Stimulated activated CD8-positive, alpha-beta memory T cell treated with anti-CD3 and anti-CD28 coated beads, Interleukin-15, amount 100 ng/mL, for 1 hour (primary cell): ENCODE results near the gene MITF.
"Not testable (repeated sequence)": the region's sequence is repeated elsewhere in the genome, so short reads cannot be mapped to it uniquely, and the experiment has no call there.

Source experiments
- DNase-seq: peaks from one replicate; pipeline ENCODE4 v3.0.0-alpha.2; 2020; ENCODE audit warnings: low read depth

MITF gene

DNA sequence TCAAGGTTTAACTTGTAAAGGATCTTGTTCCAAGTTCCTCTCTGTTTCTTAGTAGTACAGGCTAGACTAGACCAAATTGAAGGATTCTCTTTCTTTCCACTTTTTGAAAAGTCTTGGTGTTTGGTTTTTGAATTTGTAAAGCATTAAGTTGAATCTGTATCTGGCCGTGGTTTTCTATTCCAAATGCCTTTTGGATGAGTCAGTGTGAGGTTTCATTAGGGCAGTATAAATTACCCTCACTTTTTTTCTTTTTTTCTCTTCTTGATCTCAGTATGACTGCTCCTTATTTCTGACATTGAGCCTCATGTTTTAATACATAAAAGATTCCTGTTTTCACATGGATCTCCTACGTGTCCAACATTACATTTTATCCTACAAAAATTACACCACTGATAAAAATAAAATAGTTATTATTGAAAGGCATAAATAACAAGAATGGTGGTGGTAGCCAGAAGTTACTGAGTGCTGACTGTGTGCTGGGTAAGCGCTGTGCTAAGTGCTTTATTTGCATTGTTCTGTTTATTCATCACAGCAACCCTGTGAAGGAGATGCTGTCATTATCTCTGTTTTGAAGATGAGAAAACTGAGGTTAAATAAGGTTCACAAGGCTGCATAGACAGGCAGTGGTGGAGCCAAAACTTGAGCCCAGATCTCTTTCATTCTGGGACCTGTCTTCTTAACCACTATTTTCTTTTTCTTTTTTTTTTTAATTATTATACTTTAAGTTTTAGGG, 48.3 kb downstream of the MITF start:
- no peak for DNase-seq

DNA sequence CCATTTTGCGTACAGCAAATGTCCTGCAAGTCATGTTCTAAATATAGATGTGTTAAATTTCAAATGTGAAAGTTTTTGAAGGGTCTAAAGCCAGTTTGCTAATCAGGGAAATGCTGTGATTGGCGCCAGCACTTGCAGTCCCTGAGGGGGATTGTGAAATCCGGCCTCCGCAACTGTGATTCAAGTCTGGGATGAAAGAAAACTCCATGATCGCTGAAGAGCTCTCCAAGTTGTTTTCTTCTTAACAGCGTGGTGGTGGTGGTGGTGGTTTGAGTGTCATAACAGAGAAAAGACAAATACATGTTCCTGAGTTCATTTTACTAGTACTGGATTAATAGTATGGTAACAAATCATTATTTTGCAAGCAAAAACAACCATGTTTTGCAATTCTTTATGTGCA, 51.8 kb downstream of the MITF start:
- no peak for DNase-seq

DNA sequence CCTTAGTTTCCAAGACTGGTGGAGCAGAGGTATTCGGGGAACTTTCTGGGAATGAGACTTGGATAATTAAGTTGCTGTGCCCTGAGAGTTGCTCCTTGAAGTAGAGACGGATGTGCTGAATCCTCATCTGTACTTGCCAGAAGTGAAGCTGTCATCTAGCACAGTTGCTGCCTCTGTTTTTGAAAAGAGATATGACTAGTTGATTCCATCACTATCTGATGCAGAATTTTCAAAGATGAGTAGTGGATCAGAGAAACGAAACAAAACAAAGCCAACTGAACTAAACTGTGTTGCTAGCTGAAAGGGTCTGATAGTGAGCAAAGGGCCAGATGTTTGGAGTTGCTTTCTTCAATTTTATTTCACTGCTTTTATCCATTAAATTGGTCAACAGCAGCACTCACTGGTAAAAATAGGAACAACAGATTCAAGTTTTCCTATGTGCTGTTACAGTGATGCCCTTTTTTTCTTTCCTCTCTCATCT, 52.7 kb downstream of the MITF start:
- DNase-seq, result no peak

DNA sequence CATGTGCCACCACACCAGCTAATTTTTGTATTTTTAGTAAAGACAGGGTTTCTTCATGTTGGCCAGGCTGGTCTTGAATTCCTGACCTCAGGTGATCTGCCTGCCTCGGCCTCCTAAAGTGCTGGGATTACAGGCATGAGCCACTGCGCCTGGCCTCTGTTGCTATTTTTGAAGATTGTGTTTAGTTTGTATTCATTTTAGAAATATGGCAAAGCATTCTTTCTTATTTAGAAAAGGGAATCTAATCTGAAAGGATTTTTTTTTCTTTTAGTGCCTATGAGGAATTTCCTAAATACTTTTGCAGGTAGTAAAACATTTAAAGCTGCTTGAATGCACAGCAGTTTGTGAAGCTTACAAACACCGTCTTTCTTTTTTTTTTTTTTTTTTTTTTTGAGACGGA, 56.9 kb downstream of the MITF start:
- not testable (repeated sequence) for DNase-seq

DNA sequence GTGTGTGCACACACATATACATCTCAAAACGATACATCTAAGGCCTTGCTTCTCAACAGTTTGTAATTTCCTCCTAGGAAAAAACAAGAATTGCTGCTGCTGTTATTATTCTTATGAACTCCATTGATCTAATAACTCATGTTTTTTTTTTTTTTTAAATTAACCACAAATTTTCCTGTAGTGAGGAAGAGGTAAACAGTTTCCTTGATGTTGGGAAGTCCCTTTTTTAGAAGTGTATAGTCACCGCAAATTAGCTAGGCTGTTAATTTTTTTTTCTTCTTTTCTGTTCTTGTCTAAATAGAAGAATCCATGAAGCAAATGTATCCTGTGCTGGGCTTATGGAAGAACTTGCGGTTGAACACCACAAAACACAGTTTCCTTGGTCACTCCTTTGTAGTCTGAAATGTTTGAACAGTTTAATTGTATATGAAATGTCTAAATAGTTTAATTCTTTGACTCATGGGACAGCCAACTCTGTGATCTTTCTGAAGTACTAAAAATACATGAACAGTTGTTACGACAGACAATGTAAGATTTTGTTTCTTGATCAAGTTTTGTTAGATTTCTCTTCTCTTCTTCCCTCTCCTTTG, 64.5 kb downstream of the MITF start:
- no peak for DNase-seq

DNA sequence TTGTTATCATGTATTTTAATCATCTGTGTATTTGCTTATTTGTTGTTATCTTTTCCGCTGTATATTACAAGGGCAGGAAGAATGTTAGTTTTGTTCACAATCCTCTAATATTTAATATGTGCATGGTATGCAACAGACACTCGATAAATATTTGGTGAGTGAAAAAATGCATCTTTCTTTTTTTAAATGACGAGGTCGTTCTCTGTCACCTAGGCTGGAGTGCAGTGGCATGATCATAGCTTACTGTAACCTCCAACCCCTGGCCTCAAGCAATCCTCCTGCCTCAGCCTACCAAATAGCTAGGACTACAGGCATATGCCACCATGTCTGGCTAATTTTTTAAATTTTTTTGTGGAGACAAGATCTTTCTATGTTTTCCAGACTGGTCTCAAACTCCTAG, 66.2 kb downstream of the MITF start:
- DNase-seq, result no peak

DNA sequence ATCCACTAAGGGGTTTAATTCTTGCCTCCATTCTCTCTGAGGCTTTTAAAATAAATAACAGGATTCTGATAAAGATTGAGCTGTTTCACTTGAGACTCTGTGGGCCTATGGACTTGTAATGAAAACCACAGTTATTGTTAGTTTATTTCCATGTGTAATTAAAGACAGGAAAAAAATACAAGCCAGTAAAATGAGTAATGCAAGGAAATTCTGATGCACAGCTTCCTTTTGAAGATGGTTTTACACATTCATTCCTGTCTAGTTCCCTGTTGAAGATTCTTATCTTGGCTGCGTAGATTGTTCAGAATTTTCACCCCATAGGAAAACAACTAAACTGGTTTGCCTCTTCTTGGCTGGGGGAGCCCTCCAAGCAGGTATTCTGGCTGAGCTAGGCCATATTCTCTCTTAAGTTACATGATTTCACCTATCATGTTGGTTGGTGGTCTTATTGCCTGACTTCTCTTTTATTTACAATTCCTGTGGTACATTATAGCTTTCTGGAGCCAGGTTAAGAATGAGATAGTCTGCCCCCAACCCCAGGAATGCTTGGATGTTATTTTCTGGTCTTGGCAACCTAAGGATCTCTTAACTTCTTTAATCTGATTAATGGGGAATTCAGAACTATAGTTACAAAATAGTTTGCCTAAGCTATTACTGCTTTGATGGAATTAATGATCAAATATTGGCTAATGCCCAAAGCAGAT, 67.6 kb downstream of the MITF start:
- DNase-seq, result no peak

DNA sequence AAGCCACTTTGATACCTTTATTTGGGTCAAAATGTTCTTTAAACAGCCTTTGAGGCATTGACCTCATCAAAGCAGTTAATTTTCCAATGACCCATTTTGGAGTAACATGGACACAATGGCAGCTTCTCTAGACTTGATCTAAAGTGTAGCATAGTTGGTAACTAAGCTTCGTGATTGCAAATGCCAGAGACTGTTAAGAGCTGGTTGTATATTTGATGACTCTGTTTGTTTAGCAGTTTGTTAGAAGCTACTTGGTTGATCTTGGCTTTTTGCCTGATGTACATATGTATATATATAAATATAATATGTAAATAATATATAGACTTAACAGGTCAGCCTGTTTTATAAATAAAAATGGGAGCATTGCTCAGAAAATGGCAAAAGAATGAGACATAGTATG, 68.4 kb downstream of the MITF start:
- DNase-seq, result no peak

DNA sequence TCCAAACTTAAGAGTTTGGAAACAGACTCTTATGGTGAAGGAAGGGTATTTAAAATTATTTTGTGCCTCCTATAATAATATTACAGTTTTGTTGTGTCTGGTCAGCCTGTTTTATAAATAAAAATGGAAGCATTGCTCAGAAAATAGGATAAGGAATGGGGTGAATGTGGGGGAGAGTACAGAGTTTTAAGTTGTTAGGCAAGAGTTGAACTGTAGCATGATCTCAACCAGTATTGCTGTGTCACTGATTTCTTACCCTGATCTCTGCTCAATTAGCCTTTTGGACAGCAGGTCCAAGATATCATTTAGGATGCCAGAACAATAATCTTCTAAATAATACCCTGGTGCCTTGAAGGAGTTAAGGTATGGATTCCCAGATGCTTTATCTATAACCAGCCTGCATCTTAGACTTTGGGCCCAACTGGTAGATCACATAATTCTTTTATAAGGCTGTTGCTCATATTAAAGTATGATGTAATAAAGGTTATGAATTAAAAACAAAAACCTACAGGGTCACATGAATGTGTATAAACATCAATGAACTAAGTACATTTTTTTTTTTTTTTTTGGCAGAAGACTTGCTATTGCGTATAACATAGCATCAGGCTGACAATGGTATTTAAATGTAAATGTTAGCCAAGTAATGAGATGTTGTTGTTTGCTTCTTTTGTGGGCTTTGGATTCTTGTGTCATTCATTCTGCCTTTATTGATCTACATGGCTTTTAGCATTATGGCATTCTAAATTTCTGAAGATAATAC, 70.0 kb downstream of the MITF start:
- DNase-seq, result no peak

DNA sequence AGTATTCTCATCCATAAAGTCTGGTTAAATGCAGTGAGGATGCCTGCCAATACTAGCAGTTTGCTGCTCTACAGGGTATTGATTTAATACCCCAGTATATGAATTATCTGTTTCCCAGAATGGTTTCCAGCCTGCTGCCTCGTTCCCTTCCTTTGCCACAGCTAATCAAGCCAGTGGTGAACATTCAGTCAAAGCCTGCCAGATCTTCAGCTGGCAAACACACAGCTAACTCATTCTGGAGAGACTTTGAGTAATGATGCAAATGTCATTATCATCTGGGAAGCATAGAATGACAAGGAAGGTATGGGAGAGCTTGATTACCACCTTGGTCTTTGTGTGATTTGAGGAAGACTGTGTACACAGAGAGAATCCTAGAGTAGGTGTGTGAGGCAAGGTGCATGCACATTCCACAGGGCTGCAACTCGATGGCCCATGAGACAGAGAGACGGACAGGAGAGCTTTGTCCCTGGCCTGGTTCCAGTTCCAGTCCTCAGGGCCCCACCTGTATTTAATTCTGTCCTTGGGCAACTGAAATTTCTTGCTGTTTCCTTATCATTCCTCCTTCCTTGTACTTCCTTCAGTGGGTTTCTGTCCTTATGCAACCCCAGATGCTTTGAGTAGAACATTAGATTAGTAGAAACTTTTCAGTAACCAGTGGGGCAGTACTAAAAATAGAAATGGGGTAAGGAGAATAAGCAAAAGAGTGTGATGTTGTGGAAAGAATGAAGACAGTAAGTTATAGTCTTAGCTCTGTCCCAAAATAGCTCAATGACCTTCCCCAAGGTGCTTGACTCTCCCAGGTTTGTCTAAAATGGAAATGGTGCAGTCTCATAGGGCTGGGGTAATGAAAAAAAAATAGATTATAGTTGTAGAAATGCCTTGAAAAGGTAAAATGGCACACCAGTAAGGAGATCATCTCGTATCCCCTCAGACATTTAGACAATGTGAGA, 72.5 kb downstream of the MITF start:
- DNase-seq, result no peak

DNA sequence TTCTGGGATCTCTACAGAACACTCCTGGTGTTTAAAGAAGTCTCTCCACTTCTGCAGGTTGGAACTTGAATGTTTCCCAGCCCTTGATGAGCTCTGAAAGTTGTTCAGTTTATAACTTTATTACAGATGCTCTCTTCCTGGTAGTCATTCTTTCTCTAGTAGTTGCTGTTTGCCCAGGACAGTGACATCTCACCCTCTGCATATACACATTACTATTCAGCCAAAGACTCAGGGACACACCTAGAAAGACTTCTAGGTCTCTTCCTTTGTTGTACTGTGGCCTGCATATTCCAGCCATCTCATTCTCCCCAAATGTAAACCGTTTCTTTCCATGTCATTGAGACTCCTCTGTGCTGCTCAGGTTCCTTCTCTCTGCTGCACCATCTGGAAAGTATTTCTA, 76.7 kb downstream of the MITF start:
- no peak for DNase-seq

DNA sequence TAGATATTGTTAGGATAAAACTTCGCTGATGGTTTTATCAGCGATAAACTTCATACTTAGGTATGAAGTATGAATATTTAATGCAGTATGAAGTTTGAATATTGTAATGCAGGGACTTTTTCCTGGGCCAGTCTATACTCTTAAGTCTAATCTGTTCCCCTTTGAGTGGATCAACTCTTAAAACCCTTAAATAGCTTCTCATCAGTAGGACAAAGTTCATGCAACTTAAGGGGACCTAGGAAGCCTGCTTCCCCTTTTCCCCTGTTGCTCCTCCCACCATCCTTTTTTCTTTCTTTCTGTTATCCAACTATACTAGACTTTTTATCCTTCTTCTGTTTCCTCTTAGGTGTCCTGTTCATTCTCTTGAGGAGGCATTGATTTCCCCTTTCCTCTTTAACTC, 78.7 kb downstream of the MITF start:
- no peak for DNase-seq

DNA sequence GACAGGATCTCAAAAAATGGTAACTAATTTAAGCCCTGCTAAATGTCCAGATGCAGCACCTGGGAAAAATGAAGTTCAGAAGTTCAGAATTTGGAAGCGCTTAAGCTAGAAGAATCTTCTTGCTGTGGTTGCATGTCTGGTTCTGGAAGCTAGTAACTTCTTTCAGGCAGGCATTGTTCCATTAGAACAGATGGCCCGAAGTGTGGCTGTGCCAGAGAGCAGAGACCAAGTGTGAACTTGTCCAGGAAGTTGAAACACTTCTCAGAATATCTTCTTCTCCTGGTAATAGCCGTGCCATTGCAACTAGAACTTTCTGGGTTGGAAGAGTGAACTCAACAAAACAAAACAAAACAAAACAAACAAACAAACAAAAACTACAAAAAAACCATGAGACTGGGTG, 80.0 kb downstream of the MITF start:
- no peak for DNase-seq

DNA sequence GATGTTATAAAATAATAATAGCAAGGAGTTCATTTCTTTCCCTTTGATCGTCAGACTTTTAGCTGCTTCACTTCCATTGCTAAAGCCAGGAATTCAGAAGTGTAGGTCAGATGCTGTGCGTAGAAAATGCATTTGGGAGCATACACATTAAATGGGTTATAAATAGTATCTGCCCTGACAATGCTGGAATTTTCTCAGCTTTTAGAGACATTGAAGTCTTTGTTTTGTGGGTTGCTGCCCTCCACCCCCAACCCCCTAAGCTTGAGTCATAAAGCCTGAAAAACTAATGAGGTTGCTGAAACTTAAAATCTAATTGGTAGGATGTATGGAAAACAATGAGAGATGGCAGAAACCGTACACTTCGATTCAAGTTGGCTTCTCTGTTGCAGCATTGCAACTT, 81.9 kb downstream of the MITF start:
- no peak for DNase-seq

DNA sequence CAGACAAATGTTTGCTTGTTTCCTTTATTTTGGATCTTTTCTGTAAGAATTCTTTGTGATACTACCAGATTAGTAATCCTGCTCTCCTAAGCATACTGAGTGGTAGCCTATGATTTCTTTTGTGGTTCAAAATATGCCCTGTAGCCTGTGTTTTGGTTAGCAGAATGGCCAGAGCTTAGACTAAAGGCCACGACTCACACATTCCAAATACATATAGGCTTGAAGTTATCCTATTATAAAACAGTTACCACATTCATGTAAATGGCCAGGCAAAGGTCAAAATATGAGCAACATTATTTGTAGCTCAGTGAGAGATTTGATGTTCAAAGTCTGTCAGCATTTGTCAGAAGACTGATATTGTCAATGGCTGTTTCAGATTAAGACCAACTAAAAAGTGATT, 84.5 kb downstream of the MITF start:
- no peak for DNase-seq

DNA sequence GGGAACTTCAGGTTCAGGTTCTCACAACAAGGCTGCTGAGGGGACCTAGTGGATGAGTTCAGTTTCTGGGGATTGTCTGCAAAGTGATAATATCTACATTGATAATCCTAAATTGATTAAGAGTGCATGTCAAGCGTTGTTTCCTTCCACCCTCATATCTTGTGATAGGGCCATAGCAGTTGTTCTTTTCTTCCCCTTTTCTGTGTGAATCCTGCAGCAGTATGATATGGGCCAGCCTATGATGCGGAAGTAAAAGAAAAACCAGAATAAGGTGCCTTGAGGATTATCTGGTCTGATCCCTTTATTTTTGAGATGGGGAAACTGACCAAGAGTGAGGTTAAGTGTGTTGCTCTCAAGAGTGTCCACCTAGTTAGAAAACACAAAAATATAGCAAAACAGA, 86.2 kb downstream of the MITF start:
- no peak for DNase-seq

DNA sequence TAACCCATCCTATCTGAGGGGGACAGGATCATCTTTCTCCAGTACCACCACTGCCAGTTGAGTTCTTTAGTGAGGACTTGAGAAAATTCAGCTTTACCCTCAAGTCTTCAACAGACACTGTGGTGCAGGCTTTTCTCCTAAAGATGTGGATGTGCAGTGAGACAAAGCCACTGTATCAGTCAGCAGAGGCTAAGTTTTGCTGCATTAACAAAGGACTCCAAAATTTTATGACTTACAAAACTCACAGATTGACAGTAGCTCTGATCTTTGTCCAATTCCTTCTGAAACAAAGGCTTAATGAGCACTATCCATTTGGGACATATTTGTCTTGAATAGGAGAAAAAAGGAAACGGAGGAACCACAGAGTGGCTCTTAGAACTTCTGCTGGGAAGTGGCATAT, 87.9 kb downstream of the MITF start:
- no peak for DNase-seq

DNA sequence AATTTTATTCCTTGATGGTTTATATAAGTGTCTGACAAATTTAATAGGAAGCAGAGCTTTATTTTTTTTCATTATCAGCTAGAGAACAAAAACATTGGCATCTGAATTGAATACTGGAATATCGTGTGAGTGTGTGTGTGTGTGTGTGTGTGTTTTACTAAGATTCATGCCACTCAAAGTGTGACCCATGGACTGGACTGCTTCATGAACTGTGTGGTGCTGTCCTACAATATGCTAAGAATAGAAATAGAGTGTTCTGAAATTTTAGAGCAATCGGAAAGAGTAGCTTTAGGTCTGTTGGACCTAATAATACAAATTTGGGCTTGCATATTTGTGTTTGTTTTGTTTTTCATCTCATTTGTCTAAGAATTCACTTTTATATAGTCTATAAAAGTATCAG, 89.6 kb downstream of the MITF start:
- DNase-seq, result no peak

DNA sequence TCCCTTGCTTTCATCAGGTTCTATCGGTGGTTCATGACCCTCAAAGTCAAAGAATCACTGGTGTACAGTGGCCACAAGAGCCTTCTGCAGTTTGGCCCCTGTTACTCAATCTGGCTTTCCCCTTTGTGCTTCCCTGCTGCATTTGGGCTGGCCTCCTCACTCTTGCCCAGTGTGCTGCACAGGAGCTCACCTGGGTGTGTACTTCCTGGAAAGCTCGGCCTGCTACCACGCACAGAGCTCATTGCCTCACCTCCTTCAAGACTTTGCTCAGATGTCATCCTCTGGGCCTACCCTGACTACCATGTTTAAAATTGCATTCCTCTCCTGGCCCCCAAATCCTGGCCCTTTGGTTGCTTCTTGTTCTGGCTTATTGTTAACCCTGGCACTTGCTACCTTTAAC, 90.9 kb downstream of the MITF start:
- no peak for DNase-seq

DNA sequence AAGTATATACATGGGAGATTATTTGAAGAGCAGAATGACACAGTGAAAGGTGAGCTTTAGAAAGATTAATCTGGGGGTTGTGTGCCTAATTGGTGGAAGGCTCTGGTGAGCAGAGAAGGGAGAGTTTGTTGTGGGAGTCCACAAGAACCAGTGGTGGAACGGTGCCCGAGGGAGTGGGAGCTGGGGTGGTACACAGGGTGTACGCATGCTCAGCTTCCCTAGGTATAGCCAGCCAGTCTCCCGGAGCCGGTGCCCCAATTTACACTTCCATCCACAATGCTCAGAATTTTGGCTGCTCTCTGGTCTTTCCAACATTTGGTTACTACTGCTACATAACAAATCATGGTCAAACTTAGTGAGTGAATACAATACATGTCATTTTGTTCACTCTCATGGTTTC, 92.5 kb downstream of the MITF start:
- DNase-seq, result no peak

DNA sequence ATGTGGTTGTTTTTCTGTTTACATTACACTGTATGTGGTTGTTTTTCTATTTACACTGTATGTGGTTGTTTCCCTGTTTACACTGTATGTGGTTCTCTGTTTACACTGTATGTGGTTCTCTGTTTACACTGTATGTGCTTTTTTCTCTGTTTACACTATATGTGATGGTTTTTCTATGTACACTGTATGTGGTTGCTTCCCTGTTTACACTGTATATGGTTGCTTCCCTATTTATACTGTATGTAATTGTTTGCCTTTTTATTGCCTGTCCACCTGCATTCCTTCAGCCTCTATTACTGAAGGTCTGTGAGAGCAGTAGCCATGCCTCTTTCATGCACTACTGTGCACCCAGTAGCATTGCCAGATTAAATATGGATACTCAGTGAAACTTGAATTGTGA, 94.3 kb downstream of the MITF start:
- DNase-seq, result no peak

DNA sequence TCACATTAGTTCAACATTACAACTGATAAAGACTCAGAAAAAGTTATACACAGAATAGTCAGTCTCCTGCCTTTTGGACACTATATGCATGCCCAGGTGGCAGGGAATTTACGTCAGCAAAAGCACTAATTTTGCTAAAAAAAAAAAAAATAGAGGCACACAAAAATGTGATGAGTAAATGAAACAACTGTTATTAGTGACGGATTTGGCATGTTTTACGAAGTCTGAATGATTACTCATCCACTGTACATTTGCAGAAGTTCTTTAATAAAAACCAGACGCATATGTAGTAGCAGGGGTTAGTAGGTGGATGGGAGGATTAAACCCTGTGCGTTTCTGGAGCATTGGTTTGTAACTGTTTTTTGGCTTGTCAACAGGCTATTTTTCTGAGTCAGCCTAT, 99.0 kb downstream of the MITF start:
- no peak for DNase-seq
